ENCODE data around the gene PTEN.
"Not testable (repeated sequence)": the region's sequence is repeated elsewhere in the genome, so short reads cannot be mapped to it uniquely, and the experiment has no call there.

PTEN gene

DNA sequence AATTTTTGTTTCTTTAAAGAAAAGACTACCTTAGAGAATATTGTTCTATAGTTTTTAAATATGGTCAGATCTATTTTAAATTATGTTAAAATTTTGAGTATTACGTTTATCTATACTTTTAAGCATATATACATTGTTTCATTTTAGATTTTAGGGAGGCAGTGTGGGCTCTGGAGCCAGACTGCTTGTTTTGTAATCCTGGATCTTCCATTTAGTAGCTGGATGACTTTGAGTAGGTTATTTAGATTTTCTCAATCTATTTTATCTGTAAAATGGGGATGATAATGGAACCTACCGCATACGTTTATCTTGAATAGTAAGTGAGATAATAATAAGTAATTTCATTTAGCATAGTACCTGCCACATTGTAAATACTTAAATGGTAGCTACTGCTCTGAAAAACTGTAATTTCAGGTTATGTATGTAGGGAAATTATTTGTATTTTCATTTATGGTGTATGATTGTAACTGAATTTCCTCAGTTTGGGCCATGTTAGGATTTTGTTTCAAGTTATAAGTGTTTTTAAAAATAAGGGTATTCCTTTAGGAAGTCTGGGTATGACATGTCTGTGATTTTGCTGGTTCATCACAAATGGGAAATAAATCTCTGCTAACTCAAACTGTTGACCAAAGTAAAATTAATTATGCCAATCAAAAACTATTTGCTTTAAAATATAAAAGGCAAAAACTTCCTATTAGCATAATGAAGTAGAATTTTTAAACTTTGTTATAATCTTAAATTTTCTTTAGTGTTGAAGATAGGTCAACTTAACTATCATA, 6.5 kb downstream of the PTEN start:
- DNase-seq (ENCODE audit: low read depth in 3 of 3) = no peak

DNA sequence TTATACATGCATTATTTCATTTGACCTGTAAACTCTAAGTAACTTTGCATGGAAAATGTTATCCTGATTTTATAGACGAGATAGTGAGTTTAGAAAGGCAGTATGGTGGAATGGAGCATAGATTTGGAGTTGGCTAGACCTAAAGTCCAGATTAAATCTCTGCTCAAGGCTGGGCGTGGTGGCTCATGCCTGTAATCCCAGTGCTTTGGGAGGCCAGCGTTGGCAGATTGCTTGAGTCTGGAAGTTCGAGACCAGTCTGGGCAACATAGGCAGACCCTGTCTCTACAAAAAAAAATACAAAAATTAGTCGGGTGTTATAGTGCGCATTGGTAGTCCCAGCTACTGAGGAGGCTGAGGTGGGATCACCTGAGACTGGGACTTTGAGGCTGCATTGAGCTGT, 9.4 kb downstream of the PTEN start:
- DNase-seq (ENCODE audit: low read depth in 3 of 3) = no peak

DNA sequence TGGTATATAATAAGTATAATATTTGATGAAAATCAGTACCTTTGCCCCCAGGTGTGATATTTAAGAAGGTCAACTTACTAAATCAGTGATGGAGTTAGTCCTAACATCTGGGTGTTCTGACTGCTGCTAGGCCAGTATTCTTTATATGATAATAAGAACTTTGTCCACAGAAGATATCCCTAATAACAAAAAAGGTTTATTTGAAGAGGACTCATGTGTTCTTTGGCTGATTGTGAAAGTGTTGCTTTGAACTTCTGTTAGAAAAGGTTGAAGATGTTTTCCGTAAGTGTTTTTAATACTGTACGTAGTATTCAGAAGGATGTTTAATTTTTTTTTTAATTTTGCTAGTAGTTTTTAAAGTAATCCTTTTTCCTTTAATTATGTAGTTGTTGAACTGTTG, 10.2 kb downstream of the PTEN start:
- no peak for DNase-seq (ENCODE audit: low read depth in 3 of 3)

DNA sequence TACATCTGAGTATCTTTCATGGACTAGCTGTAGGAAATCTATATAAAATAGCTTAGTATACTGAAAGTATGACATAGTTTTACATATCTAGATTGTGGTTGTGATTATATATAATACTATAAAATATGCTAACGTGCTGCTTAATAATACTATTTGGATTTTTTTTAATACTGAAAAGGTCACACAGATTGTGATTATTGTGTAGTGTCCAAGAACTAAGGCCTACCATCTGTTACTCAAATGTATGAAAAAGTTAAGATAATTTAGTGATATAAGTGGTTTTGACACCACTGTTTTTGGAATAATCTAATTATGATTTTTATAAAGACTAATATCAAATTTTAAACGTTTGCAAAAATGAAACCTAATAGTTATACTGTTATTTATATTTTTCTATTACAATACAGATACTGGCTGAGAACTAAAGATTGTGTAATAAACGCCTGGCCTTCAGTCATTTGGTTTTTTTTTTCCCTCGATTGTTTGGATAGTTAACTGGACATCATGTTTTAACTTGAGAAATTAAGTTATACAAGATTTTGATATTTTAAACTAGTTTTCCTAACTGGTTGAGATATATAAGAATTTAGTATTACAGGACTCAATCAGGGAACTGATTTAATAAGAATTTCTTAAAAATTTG, 12.6 kb downstream of the PTEN start:
- DNase-seq (ENCODE audit: low read depth in 3 of 3) = no peak

DNA sequence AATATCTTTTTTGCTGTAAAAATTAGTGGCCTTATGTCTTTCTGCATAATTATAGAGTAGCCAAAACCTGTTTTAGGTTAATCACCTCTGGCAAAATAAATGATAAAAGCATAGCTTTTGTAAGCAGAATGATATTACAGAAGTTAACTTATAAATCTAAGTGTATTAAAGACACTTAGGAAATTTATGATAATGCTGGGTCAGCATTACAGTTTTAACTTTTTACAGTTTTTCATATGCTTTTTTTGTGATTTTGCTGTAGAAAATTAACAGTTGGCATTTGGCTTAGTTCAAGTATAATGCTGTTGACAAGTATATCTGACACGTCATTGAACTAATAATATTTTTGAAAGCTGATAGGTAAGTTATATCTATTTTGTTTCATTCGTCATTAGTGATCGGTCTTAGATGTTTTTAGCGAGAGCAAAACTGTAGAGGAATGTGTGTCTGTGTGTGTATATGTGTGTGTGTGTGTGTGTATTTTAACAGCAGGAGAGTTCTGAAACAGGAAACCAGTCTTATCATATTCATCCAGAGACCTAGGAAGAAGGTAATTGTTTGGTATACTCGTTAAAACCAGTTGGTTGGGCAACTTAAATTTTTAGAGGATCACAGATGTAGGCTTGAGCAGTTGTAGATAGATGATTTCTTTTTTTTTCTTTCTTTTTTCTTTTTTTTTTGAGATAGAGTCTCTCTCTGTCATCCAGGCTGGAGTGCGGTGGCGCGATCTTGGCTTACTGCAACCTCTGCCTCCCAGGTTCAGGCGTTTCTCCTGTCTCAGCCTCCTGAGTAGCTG, 15.4 kb downstream of the PTEN start:
- no peak for DNase-seq (ENCODE audit: low read depth in 3 of 3)

DNA sequence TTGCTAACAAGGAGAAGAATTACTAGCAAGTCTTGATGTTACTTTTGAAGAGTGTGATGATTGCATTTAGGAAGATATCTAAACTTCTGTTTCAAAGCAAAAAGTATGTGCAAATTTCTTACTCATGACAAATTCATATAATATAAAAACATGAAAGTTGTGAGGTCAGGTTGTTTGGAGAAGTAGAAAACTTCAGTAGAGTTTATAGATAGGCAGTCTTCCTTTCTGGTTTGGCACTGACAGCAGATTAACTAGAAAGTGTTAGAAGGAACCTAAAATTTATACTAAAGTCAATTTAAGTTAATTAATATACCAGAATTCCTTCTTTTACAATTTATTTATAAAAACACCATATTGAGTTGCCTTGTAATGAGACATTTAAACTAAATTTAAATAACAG, 16.9 kb downstream of the PTEN start:
- DNase-seq (ENCODE audit: low read depth in 3 of 3) = no peak

DNA sequence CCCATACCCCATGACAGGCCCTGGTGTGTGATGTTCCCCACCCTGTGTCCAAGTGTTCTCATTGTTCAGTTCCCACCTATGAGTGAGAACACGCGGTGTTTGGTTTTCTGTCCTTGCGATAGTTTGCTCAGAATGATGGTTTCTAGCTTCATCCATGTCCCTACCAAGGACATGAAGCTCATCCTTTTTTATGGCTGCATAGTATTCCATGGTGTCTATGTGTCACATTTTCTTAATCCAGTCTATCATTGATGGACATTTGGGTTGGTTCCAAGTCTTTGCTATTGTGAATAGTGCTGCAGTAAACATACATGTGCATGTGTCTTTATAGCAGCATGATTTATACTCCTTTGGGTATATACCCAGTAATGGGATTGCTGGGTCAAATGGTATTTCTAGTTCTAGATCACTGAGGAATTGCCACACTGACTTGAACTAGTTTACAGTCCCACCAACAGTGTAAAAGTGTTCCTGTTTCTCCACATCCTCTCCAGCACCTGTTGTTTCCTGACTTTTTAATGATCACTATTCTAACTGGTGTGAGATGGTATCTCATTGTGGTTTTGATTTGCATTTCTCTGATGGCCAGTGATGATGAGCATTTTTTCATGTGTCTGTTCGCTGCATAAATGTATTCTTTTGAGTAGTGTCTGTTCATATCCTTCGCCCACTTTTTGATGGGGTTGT, 18.1 kb downstream of the PTEN start:
- not testable (repeated sequence) for DNase-seq (ENCODE audit: low read depth in 3 of 3)

DNA sequence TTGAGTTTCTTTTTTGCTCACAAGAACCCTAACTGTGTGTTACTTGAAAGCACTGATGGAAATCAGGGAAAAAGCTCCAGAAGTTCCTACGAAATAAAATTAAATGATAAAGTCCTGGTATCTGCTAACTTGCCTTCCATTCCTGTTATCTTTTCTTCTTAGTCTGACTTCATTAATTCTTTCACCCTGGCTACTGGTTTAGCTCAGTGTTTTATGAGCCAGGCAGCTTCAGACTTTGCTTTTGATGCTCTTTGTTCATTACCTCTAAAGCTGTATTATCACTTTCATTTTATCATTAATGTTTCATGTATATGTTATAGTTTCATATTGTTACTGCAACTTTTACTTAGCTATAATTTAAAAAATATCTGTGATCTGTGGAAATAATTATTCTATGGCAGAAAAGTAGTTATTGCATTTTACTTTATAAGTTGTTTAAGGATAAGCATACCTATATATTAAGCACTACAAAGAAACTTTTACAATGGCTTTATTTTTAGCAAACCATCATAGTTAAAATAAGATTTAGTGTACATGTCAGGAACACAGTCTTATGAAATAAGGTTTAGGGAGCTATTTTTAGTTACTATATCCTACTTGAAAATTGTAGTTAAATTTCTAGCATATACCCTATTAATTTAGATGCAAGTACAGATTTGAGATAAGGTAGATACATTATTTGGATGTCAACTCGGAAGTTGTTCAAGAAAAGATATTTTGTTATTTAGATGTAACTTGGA, 19.3 kb downstream of the PTEN start:
- no peak for DNase-seq (ENCODE audit: low read depth in 3 of 3)

DNA sequence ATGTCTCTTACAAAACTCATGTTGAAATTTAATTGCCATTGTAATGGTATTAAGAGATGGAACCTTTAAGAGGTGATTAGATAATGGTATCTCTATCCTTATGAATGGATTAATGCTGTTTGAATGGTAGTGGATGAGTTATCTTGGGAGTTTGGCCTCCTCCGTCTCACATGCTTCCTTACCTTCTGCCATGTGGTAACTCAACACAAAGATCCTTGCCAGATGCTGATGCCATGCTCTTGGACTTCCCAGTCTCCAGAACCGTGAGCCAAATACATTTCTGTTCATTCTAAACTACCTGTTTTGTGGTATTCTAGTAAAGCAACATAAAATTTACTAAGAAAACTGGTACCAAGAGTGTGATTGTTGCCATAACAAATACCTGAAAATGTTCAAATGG, 23.2 kb downstream of the PTEN start:
- DNase-seq (ENCODE audit: low read depth in 3 of 3) = no peak

DNA sequence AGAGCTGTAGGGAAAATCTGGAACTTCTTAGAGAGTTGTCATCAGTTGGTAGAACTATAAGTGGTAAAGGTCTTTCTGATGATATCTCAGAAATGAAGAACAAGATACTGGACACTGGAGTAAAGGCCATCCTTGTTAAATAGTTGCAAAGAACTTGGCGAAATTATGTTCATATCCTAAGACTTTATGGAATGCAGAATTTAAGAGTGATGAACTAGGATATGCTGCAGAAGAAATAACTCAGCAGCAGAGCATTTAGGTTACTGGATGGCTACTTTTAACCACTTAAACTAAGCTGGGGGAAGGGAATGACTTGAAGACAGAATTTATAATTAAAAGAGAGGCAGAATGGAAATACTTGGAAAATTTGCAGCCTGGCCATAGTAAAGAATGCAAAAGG, 23.7 kb downstream of the PTEN start:
- no peak for DNase-seq (ENCODE audit: low read depth in 3 of 3)

DNA sequence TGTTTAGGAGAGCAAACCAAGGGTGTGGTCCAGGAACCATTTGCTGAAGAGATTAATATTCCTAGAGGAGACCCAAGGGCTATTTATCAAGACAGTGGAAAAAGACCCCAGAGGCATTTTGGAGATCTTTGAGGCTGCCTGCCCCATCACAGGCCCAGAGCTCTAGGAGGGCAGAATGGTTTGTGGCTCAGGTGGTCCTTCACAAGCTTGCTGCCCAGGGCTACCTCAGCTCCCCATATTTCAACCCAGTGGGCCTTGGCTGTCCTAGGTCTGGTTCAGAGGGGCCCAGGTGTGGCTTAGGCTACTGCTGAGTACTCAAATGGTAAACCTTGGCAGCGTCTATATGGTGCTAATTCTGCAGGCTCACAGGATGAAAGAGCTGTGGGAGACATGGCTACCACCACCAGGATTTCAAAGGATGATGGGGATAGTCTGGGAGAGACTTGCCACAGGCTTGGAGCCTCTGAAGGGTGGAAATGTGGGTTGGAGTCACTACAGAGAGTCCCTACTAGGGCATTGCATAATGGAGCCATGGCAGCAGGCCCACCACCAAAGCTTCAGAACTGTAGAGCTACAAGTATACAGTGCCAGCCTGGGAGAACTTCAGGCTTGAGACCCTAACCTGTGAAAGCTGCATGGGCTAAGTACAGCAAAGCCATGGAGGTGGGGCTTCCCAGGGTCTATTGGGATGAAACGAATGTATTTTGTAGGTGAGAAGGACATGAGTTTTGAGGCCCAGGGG, 24.3 kb downstream of the PTEN start:
- no peak for DNase-seq (ENCODE audit: low read depth in 3 of 3)

DNA sequence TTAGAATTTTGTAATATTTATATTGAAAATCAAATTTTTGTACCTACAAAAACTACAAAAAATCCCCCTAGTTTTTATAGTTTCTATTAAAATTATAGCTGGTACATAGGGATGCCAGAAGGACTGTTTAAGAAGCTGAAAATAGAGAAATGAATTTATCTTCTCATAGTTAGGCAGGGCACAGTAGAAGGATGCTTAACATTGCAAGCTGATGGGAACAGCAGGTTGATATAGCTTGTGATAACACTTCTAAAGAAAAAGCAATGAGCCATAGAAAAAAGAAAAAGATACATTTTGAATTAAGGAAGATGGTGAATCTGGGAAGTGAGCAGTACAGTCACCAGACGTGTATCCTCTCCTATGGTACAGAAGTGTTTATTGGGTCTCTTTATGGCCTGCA, 32.0 kb downstream of the PTEN start:
- no peak for DNase-seq (ENCODE audit: low read depth in 3 of 3)

DNA sequence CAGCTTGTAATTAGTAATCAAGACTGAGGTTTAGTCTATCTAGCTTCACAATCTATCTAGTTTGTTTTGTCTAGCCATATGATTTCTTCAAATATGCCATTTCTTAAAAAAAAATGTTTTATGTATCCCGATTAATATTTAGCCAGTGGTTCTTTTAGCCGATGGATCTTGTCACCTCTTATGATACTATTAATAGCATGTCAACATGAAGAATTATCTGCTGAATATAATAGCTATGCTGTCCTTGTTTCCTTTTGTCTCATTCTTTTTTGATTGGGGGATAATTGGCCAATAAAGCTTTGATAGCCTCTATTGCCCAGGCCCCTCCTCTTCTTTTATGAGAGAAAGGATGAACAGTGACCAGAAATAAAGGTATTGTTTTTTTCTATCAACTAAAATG, 32.8 kb downstream of the PTEN start:
- DNase-seq (ENCODE audit: low read depth in 3 of 3) = no peak

DNA sequence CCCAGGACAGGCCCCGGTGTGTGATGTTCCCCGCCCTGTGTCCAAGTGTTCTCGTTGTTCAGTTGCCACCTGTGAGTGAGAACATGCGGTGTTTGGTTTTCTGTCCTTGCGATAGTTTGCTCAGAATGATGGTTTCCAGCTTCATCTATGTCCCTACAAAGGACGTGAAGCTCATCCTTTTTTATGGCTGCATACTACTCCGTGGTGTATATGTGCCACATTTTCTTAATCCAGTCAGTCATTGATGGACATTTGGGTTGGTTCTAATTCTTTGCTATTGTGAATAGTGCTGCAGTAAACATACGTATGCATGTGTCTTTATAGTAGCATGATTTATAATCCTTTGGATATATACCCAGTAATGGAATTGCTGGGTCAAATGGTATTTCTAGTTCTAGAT, 34.5 kb downstream of the PTEN start:
- DNase-seq (ENCODE audit: low read depth in 3 of 3) = not testable (repeated sequence)

DNA sequence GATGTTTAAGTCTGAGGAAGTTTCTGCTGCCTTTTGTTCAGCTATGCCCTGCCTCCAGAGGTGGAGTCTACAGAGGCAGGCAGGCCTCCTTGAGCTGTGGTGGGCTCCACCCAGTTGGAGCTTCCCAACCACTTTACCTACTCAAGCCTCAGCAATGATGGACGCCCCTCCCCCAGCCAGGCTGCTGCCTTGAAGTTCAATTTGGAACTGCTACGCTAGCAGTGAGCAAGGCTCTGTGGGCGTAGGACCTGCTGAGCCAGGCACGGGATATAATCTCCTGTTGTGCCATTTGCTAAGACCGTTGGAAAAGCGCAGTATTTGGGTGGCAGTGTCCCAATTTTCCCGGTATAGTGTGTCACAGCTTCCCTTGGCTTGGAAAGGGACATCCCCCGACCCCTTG, 40.0 kb downstream of the PTEN start:
- DNase-seq (ENCODE audit: low read depth in 3 of 3) = not testable (repeated sequence)

DNA sequence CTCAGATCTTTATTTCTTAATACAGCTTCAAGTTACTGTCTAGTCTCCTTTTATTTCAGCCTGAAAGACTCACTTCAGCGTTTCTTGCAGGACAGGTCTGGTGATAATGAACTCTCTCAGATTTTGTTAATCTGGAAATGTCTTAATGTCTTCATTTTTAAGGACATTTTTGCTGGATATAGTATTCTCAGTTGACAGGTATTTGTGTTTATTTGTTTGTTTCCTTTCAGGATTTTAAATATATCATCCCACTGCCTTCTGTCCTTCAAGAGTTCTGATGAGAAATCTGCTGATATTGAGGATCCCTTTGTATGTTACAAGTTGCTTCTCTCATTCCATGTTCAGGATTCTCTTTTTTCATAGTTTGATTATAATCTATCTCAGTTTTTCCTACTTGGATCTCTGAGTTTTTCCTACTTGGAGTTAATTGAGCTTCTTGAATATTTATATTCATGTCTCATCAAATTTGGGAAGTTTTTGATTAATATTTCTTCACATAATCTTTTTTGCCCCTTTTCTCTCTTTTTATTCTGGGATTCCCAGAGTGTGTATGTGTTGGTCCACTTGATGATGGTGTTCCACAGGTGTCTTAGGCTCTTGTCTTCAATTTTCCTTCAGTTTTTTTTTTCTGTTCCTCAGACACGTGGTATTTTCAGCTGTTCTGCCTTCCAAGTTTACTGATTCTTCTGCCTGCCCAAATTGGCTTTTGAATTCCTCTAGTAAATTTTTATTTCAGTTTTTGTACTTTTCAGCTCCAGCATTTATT, 49.9 kb downstream of the PTEN start:
- DNase-seq (ENCODE audit: low read depth in 3 of 3) = no peak

DNA sequence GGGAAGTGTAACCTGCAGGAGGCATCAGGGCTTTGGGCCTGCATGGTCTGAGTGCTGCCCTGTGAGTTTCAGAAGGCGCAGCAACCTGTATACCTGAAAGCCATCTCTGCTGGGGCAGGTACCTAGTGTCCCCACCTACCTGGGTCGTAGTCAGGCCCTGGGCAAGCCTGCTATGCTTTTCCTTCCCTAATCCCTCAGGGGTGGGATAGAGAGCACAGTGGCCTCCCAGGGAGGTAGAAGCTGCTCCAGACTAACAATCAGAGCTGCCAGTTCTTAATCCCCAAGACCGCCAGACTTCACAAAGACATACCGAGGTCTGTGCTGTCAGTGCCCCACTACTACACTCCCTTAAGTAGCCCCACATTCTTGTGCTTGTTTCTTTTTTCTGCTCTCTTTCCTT, 52.0 kb downstream of the PTEN start:
- no peak for DNase-seq (ENCODE audit: low read depth in 3 of 3)

DNA sequence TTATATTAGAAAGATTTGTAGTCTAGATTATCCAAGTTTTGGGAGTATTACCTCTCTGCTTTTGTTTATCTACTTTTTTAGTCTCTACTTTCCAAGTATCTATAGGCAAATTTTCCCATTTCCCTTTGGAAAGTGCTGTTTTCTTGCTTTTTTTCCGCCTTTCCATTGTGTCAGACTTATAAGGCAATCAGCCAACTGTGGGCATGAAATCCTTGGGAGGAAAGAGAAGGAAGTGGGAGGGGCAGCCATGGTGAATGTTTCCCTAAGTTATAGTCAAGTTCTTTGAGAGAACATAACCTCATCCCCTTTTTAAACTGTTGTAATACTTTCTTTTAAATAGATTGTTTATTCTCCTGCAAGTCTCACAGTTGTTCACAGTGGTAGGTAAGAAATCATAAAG, 52.6 kb downstream of the PTEN start:
- DNase-seq (ENCODE audit: low read depth in 3 of 3) = no peak

DNA sequence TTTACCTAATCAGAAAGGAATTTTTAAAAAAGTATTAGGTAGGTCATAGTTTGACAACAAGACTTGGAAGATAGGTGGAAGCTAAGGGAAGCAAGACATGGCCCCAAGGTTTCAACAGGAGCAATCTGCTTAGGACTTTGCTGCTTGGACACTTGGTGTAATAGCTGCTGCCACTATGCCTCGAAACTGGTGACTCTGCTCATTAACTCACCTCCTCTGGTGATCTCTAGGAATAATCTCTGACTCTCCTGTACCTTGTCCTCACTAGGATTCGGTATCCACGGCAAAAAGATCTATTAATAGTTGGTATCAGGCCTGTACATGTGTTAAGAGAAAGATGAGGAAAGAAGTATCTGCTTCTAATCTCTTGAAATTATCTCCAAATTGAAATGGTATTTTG, 53.1 kb downstream of the PTEN start:
- no peak for DNase-seq (ENCODE audit: low read depth in 3 of 3)

DNA sequence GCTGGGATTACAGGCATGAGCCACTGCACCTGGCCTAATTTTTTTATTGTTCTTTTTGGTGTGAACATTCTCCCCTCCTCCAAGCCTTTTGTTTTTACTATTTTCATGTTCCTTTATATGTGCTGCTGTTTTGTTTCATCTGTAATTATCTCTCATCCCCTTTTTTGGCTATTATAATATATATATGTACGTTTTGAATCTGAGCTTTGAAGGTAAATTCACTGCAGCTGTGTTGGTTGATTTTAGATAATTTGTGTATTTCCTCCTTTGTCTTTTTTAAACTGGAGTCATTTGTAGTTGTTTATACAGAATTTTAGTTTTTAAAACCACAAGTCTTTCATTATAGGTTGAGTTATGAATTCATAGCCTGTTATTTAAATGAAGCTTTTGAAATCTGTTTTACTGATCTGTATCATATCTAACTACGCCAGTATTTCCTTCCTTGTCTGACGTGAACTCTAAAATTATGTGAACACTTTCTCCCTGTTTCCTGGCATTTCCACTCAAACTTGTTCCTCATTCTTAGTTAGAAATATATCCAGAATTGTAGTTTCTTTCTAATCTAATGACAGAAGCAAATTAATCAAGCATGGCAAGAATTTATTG, 54.9 kb downstream of the PTEN start:
- DNase-seq (ENCODE audit: low read depth in 3 of 3) = no peak
